ENCODE data around the gene TRIM23. TPM values are rescaled to one million over a fixed set of nuclear protein-coding genes. Genes with fewer than 3 reads are reported as not detected.

Gene TRIM23
- total RNA-seq, 1 donor from 2014 or later = 9.9 TPM

DNA sequence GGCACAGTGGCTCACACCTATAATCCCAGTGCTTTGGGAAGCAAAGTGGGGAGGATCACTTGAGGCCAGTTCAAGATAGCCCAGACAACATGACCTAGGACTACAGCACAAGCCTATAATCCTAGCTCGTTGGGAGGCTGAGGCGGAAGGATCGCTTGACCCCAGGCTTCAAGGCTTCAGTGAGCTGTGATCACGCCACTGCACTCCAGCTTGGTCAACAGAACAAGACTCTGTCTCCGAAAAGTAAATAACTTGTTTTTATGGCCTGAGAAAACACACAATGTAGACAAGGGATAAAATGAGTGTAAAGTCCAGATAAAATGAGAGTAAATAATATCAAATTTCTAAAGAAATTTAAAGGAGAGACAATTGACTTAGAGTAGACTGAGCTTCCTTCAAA lies 27.0 kb upstream of the TRIM23 start:
- Histone ChIP-seq H3K36me3 (ENCODE audit: control insufficient read depth, insufficient read depth, low read length) (no peaks in the 10 kb centered on the region), H3K4me3 (ENCODE audit: low read depth, low read length) (no peak overlapping the region), H3K27me3 (ENCODE audit: control insufficient read depth, insufficient read depth, low read length) (no peaks in the 10 kb centered on the region)
- no peak for DNase-seq (ENCODE audit: low read depth)
- TF ChIP-seq, protein P1, sequence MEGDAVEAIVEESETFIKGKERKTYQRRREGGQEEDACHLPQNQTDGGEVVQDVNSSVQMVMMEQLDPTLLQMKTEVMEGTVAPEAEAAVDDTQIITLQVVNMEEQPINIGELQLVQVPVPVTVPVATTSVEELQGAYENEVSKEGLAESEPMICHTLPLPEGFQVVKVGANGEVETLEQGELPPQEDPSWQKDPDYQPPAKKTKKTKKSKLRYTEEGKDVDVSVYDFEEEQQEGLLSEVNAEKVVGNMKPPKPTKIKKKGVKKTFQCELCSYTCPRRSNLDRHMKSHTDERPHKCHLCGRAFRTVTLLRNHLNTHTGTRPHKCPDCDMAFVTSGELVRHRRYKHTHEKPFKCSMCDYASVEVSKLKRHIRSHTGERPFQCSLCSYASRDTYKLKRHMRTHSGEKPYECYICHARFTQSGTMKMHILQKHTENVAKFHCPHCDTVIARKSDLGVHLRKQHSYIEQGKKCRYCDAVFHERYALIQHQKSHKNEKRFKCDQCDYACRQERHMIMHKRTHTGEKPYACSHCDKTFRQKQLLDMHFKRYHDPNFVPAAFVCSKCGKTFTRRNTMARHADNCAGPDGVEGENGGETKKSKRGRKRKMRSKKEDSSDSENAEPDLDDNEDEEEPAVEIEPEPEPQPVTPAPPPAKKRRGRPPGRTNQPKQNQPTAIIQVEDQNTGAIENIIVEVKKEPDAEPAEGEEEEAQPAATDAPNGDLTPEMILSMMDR (IDR thresholded peaks at IDR 0.05; ENCODE audit: insufficient read depth, low read length, poor library complexity, severe bottlenecking) = no peak

- no peaks in the 10 kb centered on the region for H3K27me3 ChIP-seq (ENCODE audit: control insufficient read depth, insufficient read depth, low read length)
- TF ChIP-seq, protein P1 (IDR thresholded peaks at IDR 0.05; ENCODE audit: insufficient read depth, low read length, poor library complexity, severe bottlenecking) = no peak
- no peak for DNase-seq (ENCODE audit: low read depth)
- no peak overlapping the region for H3K4me3 ChIP-seq (ENCODE audit: low read depth, low read length)
- H3K36me3 ChIP-seq (ENCODE audit: control insufficient read depth, insufficient read depth, low read length) = no peaks in the 10 kb centered on the region
These were observed 23.8 kb upstream of the TRIM23 start for GRCh38 chr5:65647941-65648340.

DNA sequence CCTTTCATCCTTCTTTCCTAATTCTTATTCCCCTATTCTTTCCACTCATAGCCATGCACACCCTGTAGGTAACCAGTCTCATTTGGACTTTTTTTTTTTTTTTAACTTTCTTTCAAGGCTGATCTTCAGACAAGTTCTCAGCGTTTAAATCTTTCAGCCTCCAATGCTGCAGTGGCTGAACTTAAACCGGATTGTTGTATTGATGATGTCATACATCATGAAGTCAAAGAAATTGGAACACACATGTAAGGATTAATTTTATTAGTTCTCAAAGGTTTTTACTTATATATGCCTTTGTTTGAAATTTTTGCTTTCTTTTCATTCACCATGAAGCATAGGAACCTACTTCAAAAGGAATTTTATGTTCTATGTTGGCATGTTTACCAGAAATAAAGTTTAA lies 22.8 kb upstream of the TRIM23 start:
- no peaks in the 10 kb centered on the region for H3K27me3 ChIP-seq (ENCODE audit: control insufficient read depth, insufficient read depth, low read length)
- no peak for DNase-seq (ENCODE audit: low read depth)
- no peak overlapping the region for H3K4me3 ChIP-seq (ENCODE audit: low read depth, low read length)
- TF ChIP-seq, protein P1 (IDR thresholded peaks at IDR 0.05; ENCODE audit: insufficient read depth, low read length, poor library complexity, severe bottlenecking) = no peak
- no peaks in the 10 kb centered on the region for H3K36me3 ChIP-seq (ENCODE audit: control insufficient read depth, insufficient read depth, low read length)

DNA sequence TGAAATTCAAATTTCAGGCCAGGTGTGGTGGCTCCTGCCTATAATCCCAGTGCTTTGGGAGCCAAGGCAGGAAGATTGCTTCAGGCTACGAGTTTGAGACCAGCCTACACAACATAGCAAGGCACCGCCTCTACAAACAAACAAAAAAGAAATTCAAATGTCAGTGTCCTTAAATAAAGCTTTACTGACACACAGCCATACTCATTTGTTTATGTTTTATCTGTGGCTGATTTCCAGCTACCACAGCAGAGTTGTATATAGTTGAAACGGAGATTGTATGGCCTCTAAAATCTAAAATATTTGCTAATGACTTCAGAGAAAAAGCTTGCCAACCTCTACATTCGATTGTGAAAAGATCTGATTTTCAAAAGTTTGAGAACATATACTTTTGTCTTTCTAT lies 16.1 kb upstream of the TRIM23 start:
- Histone ChIP-seq H3K27me3 (ENCODE audit: control insufficient read depth, insufficient read depth, low read length) (no peaks in the 10 kb centered on the region), H3K36me3 (ENCODE audit: control insufficient read depth, insufficient read depth, low read length) (no peaks in the 10 kb centered on the region), H3K4me3 (ENCODE audit: low read depth, low read length) (no peak overlapping the region)
- TF ChIP-seq, protein P1 (IDR thresholded peaks at IDR 0.05; ENCODE audit: insufficient read depth, low read length, poor library complexity, severe bottlenecking) = no peak
- DNase-seq (ENCODE audit: low read depth) = no peak

DNA sequence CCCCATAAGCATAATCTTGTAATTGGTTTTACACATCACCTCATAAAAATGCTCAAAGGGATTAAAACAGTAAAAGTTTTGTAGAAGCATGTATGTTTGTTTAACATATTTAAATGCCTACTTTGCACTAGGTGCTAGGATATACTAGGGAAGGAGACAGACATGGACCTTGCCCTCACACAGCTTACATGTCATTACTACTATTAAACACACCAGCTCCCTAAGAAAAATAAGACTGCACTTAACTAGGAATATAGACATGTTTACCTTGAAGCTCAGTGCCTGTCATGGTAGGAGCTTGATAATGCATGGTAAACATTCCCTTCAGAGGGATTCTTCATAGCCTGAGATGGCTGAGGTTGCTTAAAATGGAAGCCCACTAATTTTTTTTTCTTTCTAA lies 6.8 kb upstream of the TRIM23 start:
- Histone ChIP-seq H3K27me3 (ENCODE audit: control insufficient read depth, insufficient read depth, low read length) (no peaks in the 10 kb centered on the region), H3K4me3 (ENCODE audit: low read depth, low read length) (no peak overlapping the region), H3K36me3 (ENCODE audit: control insufficient read depth, insufficient read depth, low read length) (peaks cover 2% of the 10 kb centered on the region)
- DNase-seq (ENCODE audit: low read depth) = no peak
- TF ChIP-seq, protein P1 (IDR thresholded peaks at IDR 0.05; ENCODE audit: insufficient read depth, low read length, poor library complexity, severe bottlenecking) = no peak

DNA sequence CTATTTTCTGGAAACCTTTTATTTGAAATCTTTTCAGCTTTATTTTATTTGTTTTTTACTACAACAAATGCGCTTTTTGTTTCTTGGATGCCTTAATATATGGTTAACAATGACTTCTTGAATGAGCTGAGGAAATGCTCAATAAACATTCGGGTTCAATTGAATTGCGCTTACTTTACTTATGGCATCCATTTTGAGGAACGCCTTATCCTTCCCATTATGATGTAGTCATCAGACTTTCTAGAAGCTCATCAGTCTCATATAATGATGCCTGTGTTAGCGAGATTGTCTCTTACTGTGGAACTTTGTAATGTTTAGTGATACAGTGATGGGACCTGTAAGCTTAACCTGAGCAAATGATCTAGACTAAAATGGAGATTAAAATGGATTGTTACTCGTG lies 1.6 kb upstream of the TRIM23 start:
- TF ChIP-seq, protein P1 (IDR thresholded peaks at IDR 0.05; ENCODE audit: insufficient read depth, low read length, poor library complexity, severe bottlenecking) = no peak
- H3K4me3 ChIP-seq (ENCODE audit: low read depth, low read length) = peak overlapping the region; percentile 85
- DNase-seq (ENCODE audit: low read depth) = no peak

More for the DNA sequence above, 1.6 kb upstream of the TRIM23 start:
- Histone ChIP-seq H3K36me3 (ENCODE audit: control insufficient read depth, insufficient read depth, low read length) (peaks cover 2% of the 10 kb centered on the region), H3K27me3 (ENCODE audit: control insufficient read depth, insufficient read depth, low read length) (no peaks in the 10 kb centered on the region)

Data from kidney epithelial cell (primary cell).